GM18511 (cell line): Measurements from ENCODE around the gene MTPN.

Experiments
- ATAC-seq: cut with Tn5 transposase; IDR thresholded peaks from one replicate; pipeline ENCODE4 v1.9.1; 2021; ENCODE audit warnings: mild to moderate bottlenecking, moderate library complexity; ENCODE audit not compliant: unreplicated experiment

MTPN gene

DNA sequence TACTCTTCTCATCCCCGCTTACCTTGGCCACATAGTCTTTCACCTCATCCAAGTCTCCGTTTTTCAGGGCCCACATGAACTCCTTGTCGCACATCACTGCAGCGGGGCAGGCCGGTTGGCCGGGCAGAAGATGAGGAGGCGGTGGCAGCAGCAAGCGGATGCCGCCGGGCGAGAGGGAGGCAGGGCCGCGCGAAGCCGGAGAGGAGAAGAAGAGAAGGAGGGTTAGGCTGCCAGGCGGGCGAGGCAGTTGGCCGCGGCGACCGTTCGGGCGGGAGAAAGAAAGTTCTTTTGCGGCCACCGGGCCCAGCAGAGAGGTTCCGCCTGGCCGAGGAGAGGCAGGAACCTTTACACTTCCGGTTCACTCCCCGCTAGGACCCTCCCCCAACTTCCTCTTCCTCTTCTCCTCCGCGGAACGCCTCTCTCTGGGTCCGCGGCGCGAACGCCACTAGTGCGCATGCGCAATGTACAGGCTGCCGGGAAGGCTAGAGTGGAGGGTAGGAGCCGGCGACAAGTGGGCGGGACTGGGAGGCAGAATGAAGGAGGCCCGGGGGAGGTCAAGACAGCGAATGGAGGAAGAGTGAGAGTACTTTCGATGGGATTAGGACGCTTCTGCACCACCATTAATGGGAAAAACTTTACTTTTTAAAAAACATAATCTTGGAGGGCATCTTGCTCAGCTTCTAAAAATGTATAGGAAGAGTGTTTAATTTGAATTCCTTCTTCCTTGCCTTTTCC, at the start of gene MTPN:
MTPN (minus strand) TSS at position 353 of the 735 bp plus-strand sequence; CDS start at position 94, 259 bp downstream.
- ATAC-seq, result peak; percentile 61

DNA sequence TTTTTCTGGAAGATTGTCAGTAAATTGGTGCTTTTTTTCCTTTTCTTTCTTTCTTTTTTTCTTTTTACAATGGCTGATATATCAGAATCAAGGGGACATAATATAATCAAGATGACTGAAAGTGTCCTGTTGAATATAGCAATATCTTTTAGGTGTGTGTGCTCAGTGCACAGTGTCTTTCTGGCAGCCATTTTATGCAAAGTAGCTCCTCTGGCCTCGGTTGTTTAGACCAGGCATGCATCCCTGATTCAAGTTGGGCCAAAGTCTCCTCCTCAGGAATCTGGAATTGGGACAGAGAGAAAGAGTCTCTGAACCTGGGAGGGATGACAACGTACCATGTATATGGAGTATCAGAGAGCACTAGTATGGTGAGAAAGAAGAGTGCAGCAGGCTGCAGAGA, 49.0 kb upstream of the MTPN start:
- ATAC-seq, result no peak

GRCh38 chr7:136023134-136023869, 46.1 kb upstream of the MTPN start:
- ATAC-seq, result no peak

DNA sequence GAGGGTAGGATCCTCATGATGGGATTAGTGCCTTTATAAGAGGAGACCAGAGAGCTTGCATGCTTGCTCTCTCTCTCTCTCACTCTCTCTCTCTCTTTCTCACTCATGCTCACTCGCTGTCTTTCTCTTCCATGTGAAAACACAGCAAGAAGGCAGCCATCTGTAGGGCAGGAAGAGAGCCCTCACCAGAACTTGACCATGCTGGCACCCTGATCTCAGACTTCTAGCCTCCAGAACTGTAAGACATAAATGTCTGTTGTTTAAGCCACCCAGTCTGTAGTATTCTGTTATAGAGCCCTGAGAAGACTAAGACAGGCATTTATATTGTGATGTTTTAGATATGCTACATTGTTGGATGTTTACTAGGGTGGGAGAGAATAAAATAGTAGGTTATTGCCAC, 43.4 kb upstream of the MTPN start:
- ATAC-seq, result no peak

DNA sequence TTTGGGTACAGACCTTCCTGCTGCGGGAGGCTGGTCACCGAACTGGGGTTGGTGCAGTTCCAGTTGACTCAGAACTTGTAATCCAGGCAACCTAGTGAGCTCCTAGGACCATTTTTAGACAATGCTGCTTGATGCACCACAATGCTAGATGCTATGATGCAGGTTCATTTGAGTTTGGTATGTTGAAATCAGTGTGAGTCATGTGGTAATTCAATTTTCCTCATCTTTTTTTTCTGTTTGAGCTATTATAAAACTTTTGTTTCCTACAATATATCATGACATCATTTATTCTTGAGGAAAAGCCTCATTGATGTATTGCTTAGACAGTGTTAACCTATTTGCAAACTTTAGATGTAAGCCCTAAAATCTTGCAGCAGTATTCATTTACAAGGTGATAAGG, 40.9 kb upstream of the MTPN start:
- ATAC-seq, result no peak

DNA sequence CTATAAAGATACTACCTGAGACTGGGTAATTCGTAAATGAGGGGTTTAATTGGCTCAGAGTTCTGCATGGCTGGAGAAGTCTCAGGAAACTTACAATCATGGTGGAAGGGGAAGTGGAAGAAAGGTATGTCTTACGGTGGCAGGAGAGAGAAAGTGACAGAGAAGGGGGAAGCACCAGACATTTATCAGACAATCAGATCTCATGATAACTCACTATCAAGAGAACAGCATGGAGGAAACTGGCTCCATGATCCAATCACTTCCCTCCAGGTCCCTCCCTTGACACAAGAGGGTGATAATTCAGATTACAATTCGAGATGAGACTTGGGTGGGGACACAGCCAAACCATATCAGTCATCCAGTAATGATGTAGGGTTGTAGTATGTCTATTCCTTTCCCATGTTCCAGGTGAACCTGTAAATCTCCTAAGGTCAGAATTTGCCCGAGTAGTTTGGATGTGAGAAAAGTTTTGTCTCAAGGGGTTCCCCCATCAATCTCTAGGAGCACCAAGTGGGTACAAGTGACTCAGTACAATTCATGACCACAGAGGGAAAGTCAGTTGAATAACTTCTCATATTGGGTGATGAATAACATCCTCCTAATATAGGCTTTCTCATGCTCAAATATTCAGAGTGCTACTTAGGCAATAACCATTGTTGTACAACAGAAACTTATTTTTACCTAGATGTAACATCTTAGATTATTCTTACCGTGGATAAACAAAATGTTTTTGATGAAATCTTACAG, 39.7 kb upstream of the MTPN start:
- ATAC-seq, result peak; percentile 63

DNA sequence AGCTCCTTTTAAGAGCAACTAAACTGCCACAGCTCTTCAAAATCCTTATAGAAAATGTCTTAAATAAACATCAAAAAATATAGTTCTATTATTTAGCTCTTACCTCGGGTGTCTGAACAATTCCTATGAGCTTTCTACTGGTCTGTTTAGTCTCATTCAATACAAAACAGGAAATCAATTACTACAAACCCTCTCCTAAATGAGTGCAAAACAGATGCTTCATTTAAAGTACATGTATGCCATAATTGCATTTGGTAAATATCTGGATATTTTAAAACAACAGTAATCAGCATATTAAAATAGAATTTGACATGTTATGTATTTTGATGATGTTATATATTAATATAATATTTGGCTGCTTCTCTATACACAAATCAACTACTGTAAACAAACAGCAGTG, 38.5 kb upstream of the MTPN start:
- ATAC-seq, result no peak

DNA sequence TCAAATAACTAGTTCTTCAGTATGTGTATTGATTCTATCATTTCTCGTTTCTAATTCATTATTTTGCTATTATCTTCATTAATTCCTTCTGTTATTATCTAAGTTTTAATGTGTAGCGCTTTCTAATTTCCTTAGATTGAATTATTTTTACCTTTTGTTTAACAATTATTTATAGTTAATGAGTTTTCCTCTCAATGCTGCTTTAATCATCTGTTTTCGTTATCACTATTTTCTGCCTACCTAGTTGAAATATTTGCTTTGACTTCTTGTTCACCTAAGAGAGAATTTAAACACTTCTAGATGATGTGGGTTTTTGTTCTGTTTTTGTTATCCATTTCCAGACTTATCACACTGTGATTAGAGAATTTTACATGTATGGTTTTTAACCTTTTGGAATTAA, 37.5 kb upstream of the MTPN start:
- ATAC-seq, result no peak

DNA sequence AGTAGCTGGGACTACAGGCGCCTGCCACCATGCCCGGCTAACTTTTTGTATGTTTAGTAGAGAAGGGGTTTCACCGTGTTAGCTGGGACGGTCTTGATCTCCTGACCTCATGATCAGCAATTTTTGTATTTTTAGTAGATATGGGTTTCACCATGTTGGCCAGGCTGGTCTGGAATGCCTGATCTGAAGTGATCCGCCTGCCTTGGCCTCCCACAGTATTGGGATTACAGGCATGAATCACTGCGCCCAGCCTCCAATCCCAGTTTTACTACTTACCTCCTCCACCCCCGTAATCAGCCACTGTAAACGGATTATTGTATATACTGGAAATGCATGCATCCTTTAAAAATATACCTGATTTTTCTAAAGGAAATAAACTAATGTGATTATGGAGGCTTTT, 35.1 kb upstream of the MTPN start:
- no peak for ATAC-seq

DNA sequence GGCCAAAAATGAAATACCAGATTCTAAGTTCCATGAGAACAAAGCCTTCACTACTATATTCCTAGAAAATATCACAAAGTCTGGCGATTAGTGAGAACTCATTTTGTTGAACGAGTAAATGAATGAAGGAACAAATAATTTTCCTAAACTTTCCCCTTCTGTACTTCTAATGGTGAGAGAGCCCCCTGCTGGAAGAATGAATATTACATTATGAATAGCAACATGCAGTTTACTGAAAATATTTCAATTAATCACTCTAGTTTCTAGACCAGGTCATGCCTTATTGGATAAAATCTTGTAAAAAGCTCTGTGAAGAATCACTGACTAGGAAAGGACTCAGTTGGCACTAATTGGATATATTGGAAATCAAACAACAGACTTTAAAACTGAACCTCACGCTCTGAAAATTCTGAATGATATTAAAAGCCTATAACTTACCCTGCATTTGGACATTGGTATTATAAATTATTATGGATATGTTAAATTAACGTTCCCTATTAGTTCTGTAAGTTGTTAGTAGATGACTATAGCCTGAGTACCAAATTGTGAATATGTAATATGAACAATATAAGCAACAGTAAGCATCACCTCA, 32.4 kb upstream of the MTPN start:
- peak; percentile 60 for ATAC-seq

- no peak for ATAC-seq
These were observed 29.0 kb upstream of the MTPN start for GRCh38 chr7:136006208-136006607.

GRCh38 chr7:136004083-136004482, 26.9 kb upstream of the MTPN start:
- no peak for ATAC-seq

GRCh38 chr7:136002802-136003201, 25.6 kb upstream of the MTPN start:
- no peak for ATAC-seq

DNA sequence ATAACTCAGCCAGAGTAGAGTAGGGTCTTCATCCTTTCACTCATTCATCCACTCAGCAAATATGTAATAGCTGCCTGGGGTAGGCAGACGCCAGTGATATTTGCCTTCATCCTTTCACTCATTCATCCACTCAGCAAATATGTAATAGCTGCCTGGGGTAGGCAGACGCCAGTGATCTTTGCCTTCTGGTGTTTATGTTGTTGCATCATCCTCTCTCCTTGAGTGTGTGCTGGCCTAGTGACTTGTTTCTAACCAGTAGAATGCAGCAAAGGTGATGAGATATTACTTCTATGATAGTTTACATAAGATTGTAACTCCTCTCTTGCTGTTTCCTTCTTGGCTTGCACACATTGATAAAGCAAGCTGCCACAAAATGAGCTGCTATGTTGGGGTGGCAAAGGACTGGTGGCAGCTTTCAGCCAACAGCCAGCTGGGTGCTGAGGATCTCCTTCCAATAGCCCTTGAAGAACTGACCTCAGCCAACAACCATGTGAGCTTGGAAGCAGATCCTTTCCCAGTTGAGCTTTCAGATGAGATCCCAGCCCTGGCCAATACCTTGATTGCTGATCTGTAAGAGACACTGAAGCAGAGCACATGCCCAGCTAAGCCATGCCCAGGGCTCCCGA, 23.2 kb upstream of the MTPN start:
- no peak for ATAC-seq

- ATAC-seq, result no peak
These were observed 20.9 kb upstream of the MTPN start for GRCh38 chr7:135998081-135998480.

- ATAC-seq, result no peak
These were observed 18.6 kb upstream of the MTPN start for GRCh38 chr7:135995748-135996147.

GRCh38 chr7:135994466-135995205, 17.5 kb upstream of the MTPN start:
- no peak for ATAC-seq

DNA sequence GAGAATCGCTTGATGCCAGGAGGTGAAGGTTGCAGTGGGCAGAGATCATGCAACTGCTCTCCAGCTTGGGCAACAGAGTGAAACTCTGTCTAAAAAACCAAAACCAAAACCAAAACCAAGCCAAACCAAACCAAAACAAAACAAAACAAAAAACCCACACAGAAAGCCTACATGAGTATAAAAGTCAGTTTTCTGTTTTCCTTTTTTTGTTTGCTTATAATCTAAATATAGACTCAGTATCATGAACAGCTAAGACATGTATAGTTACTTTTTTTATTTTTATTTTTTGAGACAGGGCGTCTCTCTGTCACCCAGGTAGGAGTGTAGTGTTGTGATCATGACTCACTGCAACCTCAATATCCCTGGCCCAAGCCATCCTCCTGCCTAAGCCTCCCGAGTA, 16.8 kb upstream of the MTPN start:
- ATAC-seq, result peak; percentile 88

DNA sequence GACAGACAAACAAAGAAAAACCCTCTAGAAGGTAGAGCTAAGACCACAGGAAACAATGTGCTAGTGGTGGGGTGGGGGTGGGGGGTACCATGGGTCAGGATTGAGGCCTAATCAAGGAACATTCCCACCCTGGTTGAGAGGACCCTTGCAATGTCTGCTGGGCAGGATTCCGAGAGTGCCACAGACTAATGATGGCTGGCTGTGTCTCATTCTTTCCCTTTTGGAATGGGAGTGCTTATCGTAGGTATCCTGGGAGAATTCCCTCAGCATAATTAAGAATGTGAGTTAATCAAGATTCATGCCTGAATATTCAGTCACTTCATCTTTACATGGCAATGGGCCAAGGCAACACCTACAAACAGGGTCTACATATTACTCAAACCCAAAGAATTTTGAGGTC, 14.7 kb upstream of the MTPN start:
- no peak for ATAC-seq

DNA sequence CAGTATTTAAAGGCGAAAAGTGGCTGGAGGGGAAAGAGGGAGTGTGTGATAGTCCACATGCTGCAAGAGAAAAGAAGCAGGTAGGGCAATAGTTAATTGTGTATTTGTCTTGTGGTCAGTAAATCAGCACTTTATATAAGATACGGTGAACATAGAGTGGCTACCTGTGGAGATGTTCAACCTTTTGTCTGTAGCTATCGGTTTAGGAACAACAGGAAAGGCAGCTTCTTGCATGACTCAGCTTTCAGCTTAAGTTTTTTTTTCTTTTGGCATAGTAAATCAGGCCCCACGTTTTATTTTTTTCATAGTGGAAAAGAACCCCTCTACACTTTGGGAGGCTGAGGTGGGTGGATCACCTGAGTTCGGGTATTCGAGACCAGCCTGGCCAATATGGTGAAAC, 14.2 kb upstream of the MTPN start:
- no peak for ATAC-seq
